Sigmoid colon (tissue), 4 donors: ENCODE data around the gene GPR25.

ENCODE experiments used
- CTCF ChIP-seq, 4 experiments: fragments of 450-650 bp in 3 of 4; fragments of 200-600 bp in 1 of 4; IDR thresholded peaks; one replicate each; pipeline ENCODE4 v1.5.1; 2016 to 2019; ENCODE audit warnings: antibody characterized with exemption in 4 of 4, mild to moderate bottlenecking in 3 of 4, moderate library complexity in 2 of 4
- EP300 ChIP-seq, 4 donors: sonication (generic); formaldehyde crosslinking; IDR thresholded peaks; one replicate each; pipeline ENCODE4 v1.6.1; 2017; ENCODE audit warnings: antibody characterized with exemption in 4 of 4
- POLR2A ChIP-seq, 2 donors: fragments of 450-650 bp; IDR thresholded peaks; one replicate each; pipeline ENCODE4 v1.6.1; 2016; ENCODE audit warnings: antibody characterized with exemption in 2 of 2, mild to moderate bottlenecking in 2 of 2, moderate library complexity in 2 of 2
- POLR2AphosphoS5 ChIP-seq, 4 donors: sonication (generic); formaldehyde crosslinking; IDR thresholded peaks; one replicate each; pipeline ENCODE4 v1.6.1; 2017; ENCODE audit warnings: antibody characterized with exemption in 4 of 4

- TF ChIP-seq CTCF (IDR thresholded peaks at IDR 0.05) (no peak), EP300 (IDR thresholded peaks at IDR 0.05) (no peak), POLR2AphosphoS5 (IDR thresholded peaks at IDR 0.05) (no peak), POLR2A (IDR thresholded peaks at IDR 0.05) (no peak)
Measured at GRCh38 chr1:200905411-200906052, 32.8 kb downstream of the GPR25 start.
